Fibroblast of skin of abdomen (primary cell): ENCODE measurements around the gene PINK1.
"Not testable (repeated sequence)": the region's sequence is repeated elsewhere in the genome, so short reads cannot be mapped to it uniquely, and the experiment has no call there.

Experiments used
- DNase-seq: peaks from one replicate; pipeline ENCODE4 v3.0.0-alpha.2; 2013

Gene PINK1

GRCh38 chr1:20648438-20648837, 15.2 kb downstream of the PINK1 start:
- no peak for DNase-seq

DNA sequence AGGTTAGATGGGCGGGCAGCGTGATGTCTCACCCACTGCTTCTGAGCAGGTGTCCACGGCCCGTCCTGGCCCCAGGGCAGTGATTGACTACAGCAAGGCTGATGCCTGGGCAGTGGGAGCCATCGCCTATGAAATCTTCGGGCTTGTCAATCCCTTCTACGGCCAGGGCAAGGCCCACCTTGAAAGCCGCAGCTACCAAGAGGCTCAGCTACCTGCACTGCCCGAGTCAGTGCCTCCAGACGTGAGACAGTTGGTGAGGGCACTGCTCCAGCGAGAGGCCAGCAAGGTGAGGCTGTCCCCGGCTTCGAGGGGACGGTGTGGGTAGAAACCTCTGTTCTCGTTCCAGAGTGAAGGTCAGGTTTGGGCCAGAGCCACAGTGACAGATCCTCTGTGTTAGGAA, 15.7 kb downstream of the PINK1 start:
- no peak for DNase-seq

DNA sequence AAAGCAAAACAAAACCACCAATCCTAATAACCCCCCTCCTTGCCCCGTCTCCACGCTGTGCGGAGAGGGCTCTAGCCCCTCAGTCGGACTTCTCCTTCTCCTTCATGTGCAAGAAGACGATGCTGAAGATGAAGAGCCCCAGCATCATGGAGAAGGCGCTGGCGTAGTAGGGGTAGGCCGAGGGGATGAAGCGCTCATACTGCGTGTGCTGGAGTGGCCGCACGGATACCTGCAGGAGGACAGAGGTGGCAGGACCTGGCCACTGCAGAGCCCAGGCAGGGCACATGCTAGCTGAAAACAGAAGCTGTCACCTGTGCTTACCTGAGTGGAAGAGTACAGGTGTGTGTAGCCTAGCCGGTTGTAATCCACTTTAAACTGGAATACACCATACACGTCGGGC, 19.0 kb downstream of the PINK1 start:
- DNase-seq: no peak

- no peak for DNase-seq
Measured at GRCh38 chr1:20654104-20654690, 20.9 kb downstream of the PINK1 start.

GRCh38 chr1:20657024-20657423, 23.8 kb downstream of the PINK1 start:
- no peak for DNase-seq

DNA sequence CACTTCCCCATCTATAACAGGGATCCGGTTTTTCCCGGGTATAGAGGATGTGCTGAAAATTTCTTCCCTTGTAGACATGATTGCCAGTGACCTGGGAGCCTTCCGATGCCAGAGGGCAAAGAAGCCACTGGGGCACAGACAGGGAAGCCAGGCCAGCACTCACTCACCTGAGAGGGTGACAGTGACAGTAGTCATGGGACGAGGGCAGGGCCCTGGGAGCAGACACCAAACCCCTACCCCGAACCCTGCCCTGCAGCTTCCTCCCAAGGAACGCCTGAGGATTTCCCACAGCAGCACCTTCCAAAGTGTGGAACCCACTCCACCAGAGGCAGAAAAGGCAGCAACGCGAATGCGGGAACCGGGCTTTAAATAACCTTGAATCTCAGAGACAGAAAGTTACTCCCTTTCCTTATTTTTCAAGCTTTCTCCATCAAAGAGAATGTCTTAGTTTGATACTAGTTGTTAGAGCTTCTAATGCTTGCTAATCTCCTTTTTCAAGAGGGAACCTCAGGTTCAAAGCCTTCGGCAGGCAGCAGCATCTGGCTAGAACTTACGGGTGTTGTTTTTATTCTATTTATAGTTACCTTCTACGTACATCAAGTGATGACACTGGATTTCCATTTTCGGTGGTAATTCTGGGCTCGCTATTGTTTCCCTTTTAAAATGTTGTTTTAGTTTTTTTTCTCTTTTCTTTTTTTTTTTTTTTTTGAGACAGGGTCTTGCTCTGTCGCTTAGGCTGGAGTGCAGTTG, 25.1 kb downstream of the PINK1 start:
- no peak for DNase-seq

GRCh38 chr1:20660363-20660762, 27.1 kb downstream of the PINK1 start:
- no peak for DNase-seq

GRCh38 chr1:20660847-20661206, 27.6 kb downstream of the PINK1 start:
- DNase-seq: no peak

GRCh38 chr1:20661207-20662109, 28.2 kb downstream of the PINK1 start, which contains the start of gene DDOST:
DDOST (minus strand) TSS chr1:20661369; CDS start chr1:20661350, 19 bp downstream.
- peak; percentile 98 for DNase-seq

DNA sequence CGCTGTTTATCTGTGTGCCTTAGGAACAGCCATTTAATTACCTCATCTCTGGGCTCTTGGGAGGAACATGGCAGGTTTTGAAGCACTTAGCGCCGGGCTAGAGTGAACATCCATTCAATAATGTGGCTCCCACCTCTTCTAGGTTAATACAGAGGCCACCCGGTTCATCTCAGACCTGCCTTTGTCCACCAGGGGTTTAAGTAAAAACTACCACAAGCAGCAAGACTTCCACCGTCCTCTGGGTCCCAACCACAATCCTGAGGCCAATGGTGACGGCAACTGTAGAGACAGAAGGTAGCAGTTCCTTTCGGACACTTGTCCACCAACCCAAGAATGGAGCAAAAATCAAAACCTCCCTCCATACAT, 28.8 kb downstream of the PINK1 start:
- no peak for DNase-seq

DNA sequence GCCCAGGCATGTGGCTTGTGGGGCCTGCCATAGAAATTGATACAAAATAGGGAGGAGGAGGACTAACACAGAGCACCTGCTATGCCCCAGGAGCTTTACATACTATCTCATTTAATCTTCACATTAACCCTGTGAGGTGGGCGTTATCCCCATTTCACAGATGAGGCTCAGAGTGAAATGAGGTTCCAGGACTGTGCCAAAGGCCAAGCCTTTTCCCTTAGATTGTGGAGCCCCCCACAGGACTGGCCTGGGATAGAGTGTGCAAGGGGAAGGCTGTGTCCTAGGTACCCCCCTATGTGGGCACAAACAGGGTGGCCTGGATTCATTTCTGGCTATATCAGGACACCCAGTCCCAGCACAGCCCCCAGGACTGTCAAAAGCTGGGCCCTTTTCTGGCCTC, 30.1 kb downstream of the PINK1 start:
- DNase-seq: no peak

DNA sequence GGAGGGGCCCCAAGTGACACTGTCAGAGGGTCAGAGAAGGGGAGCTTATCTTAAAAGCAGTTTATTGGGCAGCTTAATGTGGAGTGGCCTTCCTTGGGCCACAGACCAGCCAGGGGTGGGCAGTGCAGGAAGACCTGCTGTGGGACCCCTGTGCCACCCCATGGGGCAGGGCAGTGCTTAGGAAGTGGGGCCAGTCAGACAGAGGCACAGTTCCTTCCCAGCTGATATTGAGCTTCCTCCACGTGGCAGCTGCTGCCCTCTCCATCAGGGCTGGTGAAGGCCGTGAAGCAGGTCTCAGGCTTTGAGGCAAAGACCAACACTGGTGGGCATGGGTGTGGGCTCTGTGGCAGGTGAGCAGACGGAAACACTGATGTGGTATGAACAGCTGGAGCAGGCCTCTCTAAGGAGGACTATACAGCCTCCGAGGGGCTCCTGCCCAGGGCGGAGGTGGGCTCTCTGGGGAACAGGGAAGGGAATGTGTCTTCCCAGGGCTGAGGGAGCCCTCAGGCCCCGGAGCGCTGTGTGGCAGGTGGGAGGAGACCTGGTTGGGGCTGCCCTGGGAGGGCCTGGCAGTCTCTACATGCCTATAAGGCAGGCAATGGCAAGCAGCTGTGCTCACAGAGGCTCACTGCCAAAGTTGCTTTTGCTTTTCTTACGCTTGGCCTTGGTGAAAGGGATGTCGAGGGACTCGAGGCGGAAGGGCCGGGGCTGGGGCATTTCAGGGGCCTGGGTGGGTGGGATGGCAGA, 30.9 kb downstream of the PINK1 start:
- no peak for DNase-seq

DNA sequence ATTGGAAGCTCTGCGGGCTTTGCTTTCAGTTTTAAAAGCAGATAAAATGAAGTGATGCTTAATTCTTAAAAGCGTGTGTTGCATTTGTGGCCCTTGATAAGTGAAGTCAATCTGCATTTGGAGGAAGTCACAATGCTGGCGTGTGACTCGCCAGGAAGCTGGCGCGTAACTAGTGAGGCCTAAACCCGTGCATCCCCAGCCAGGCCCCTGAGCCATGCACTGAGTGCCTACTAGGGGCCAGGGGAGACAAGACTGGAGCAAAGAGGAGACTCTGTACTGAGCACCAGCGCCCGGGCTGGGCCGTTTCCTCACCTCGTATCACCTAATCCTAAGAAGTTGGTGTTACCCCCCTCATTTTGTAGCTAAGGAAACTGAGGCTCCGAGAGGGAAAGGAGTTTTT, 32.5 kb downstream of the PINK1 start:
- no peak for DNase-seq

DNA sequence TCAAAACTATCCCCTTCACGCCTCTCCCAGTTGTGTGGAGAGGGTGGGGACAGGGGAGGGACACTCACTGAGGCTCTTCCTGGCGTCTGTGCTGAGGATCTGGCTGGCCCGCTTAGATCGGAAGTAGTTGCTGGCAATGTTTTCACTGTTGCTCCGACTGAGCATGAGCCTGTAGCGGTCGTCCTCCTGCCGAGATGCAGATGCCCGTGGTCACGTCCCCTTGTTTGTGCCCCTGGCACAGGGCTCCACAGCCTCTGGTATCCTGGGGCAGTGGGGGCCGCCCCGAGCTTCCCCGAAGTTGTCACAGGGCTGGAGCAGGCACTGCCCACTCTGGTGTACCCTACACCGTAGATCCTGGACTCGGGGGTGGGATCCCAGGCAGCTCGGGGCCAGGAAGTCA, 32.9 kb downstream of the PINK1 start:
- DNase-seq: no peak

DNA sequence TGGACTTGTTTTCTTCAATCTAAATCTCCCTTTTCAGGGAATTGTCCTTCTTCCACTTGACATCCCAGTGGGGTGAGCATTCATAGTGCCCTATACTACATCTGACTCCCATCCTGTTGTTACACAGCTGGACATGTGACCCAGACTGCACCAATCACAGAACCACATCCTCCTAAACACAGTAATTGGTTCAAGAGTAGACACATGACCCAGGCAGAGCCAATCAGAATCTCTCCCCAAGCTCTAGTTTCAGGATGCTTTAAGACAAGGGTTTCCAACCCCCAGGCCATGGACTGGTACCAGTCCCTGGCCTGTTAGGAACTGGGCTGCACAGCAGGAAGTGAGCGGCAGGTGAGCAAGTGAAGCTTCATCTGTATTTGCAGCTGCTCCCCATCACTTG, 33.5 kb downstream of the PINK1 start:
- DNase-seq: no peak

GRCh38 chr1:20668581-20668980, 35.3 kb downstream of the PINK1 start:
- no peak for DNase-seq

- DNase-seq: no peak
Measured at GRCh38 chr1:20670936-20671335, 37.7 kb downstream of the PINK1 start.

DNA sequence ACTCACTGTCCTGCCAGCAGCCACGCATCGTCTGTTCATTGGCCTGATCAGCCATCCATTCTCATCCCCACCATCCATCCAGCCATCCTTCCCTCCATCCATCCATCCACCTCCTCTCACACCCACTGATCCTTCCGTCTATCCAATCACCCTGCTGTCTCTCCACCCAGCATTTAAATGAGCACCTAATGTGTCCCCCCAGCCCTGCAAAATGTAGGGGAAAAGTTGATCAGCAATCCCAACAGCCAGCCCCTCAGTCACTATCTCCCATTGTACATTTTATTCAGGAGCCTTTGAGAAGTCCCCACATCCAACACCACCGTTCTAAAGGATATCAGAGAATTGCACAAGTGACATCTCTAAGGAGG, 39.0 kb downstream of the PINK1 start:
- no peak for DNase-seq

- DNase-seq: not testable (repeated sequence)
Measured at GRCh38 chr1:20673626-20674025, 40.4 kb downstream of the PINK1 start.

GRCh38 chr1:20678599-20678998, 45.3 kb downstream of the PINK1 start:
- DNase-seq: no peak

- no peak for DNase-seq
Measured at GRCh38 chr1:20680269-20680668, 47.0 kb downstream of the PINK1 start.

GRCh38 chr1:20681999-20682398, 48.7 kb downstream of the PINK1 start:
- DNase-seq: no peak
